GM12874 (cell line): ENCODE results near the gene ANKRD44.

Source experiments
- CTCF ChIP-seq: IDR thresholded peaks from 2 replicates; pipeline ENCODE4 v1.5.1; 2011; ENCODE audit warnings: low read depth, mild to moderate bottlenecking, control low read depth, low read length, moderate library complexity; ENCODE audit not compliant: insufficient read depth

ANKRD44 gene

DNA sequence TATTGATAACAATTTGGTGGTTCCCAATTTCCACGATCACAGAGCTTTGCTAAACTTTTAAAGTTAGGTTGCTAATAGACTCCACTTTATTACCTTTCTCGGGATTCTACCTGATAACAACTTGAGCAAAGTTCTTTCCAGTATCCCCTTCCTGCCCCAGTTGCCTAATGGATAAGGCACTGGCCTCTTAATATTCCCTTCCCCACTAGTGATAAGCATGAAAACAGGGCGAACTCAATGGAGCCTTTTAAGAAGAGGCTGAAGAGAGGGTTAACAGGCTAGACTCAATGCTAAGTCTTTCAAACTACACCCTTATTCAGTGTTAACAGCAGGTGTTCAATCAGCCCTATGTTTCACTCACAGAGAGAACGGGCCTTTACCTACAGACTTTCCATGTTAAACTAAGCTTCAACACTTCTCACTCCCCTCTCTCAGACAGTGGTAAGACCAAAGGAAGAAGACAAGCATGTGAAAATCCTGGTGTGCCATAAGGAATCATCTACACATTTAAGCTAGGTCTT lies 75.8 kb downstream of the ANKRD44 start:
- TF ChIP-seq CTCF, result no peak

GRCh38 chr2:197233473-197233872 lies 77.1 kb downstream of the ANKRD44 start:
- TF ChIP-seq CTCF, result no peak

GRCh38 chr2:197232010-197232409 lies 78.6 kb downstream of the ANKRD44 start:
- no peak for TF ChIP-seq CTCF

- TF ChIP-seq CTCF, result no peak
These were observed 80.8 kb downstream of the ANKRD44 start for GRCh38 chr2:197229509-197230443.

DNA sequence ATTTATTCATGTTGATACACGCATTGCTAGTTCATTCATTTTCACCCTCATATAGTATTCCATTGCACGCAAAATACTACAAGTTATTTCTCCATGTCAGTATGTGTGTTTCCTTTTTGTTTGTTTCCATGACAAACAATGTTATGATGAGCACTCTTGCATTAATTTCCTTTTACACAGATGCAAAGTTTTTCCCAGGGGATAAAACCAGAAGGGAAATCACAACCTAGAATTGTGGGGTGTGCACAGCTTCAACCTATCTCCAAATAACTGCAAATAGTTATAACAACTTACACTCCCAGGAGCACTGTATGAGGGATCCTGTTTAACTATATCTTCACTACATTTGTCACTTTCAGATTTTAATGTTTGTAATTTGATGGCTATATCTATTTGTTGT lies 87.1 kb downstream of the ANKRD44 start:
- TF ChIP-seq CTCF, result no peak

GRCh38 chr2:197219636-197220035 lies 90.9 kb downstream of the ANKRD44 start:
- TF ChIP-seq CTCF, result no peak

GRCh38 chr2:197217541-197217940 lies 93.0 kb downstream of the ANKRD44 start:
- TF ChIP-seq CTCF, result no peak
